Measurements from ENCODE around the gene CHAC2. TPM values are rescaled to one million over a fixed set of nuclear protein-coding genes. Genes with fewer than 3 reads are reported as not detected.

CHAC2 gene
- total and polyA plus RNA-seq, 2 of the 13 experiments (the other 11 are each of a cell fraction or from before 2014, with no cell fraction given), result 1.7 to 10.7 TPM

GRCh38 chr2:53786705-53787613 is 19.4 kb downstream of the CHAC2 start, which contains the start of the genes ASB3 and ERLEC1 (continued):
- no peak for TF ChIP-seq PCBP2 (optimal IDR thresholded peaks at IDR 0.05; ENCODE audit: low read depth, low read length, poor library complexity, severe bottlenecking)
- TF ChIP-seq LBX2 (CRISPR knock-in tag; IDR thresholded peaks at IDR 0.05; ENCODE audit: borderline replicate concordance), result peak; percentile 64
- TF ChIP-seq, protein P1, sequence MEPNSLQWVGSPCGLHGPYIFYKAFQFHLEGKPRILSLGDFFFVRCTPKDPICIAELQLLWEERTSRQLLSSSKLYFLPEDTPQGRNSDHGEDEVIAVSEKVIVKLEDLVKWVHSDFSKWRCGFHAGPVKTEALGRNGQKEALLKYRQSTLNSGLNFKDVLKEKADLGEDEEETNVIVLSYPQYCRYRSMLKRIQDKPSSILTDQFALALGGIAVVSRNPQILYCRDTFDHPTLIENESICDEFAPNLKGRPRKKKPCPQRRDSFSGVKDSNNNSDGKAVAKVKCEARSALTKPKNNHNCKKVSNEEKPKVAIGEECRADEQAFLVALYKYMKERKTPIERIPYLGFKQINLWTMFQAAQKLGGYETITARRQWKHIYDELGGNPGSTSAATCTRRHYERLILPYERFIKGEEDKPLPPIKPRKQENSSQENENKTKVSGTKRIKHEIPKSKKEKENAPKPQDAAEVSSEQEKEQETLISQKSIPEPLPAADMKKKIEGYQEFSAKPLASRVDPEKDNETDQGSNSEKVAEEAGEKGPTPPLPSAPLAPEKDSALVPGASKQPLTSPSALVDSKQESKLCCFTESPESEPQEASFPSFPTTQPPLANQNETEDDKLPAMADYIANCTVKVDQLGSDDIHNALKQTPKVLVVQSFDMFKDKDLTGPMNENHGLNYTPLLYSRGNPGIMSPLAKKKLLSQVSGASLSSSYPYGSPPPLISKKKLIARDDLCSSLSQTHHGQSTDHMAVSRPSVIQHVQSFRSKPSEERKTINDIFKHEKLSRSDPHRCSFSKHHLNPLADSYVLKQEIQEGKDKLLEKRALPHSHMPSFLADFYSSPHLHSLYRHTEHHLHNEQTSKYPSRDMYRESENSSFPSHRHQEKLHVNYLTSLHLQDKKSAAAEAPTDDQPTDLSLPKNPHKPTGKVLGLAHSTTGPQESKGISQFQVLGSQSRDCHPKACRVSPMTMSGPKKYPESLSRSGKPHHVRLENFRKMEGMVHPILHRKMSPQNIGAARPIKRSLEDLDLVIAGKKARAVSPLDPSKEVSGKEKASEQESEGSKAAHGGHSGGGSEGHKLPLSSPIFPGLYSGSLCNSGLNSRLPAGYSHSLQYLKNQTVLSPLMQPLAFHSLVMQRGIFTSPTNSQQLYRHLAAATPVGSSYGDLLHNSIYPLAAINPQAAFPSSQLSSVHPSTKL (CRISPR knock-in tag; IDR thresholded peaks at IDR 0.05), result peak; percentile 83
- peak; percentile 95 for TF ChIP-seq ZNF451 (CRISPR knock-in tag; IDR thresholded peaks at IDR 0.05)
- TF ChIP-seq FOXC1 (CRISPR knock-in tag; IDR thresholded peaks at IDR 0.05; ENCODE audit: borderline replicate concordance), result peak; percentile 98
- TF ChIP-seq, protein P2, sequence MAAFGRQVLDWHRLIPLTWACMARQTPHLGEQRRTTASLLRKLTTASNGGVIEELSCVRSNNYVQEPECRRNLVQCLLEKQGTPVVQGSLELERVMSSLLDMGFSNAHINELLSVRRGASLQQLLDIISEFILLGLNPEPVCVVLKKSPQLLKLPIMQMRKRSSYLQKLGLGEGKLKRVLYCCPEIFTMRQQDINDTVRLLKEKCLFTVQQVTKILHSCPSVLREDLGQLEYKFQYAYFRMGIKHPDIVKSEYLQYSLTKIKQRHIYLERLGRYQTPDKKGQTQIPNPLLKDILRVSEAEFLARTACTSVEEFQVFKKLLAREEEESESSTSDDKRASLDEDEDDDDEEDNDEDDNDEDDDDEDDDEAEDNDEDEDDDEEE (CRISPR knock-in tag; IDR thresholded peaks at IDR 0.05), result peak; percentile 41
- peak; percentile 80 for TF ChIP-seq CREB1 (IDR thresholded peaks at IDR 0.05)
- TF ChIP-seq CREB1 (CRISPR knock-in tag; IDR thresholded peaks at IDR 0.05), result peak; percentile 90
- no peak for TF ChIP-seq ZNF530 (CRISPR knock-in tag; IDR thresholded peaks at IDR 0.05; ENCODE audit: low read depth)
- TF ChIP-seq TCF12 (IDR thresholded peaks at IDR 0.05), result no peak
- peak; percentile 98 for TF ChIP-seq TCF12 (CRISPR knock-in tag; IDR thresholded peaks at IDR 0.05)
- TF ChIP-seq FOXJ3 (CRISPR knock-in tag; IDR thresholded peaks at IDR 0.05; ENCODE audit: borderline replicate concordance), result peak; percentile 99
- no peak for TF ChIP-seq ATF7 (IDR thresholded peaks at IDR 0.05)
- peak; percentile 55; the same call in 1 of the 2 replicates for TF ChIP-seq ATF7 (CRISPR knock-in tag; IDR thresholded peaks at IDR 0.05)
- peak; percentile 94 for TF ChIP-seq MED13 (CRISPR knock-in tag; IDR thresholded peaks at IDR 0.05)
- no peak for TF ChIP-seq ZNF207 (IDR thresholded peaks at IDR 0.05; ENCODE audit: borderline replicate concordance)
- TF ChIP-seq JUNB (CRISPR knock-in tag; IDR thresholded peaks at IDR 0.05; ENCODE audit: borderline replicate concordance), result no peak
- TF ChIP-seq MAZ (IDR thresholded peaks at IDR 0.05; ENCODE audit: borderline replicate concordance, low read depth, low read length), result peak; percentile 97
- TF ChIP-seq MAZ (CRISPR knock-in tag; IDR thresholded peaks at IDR 0.05; ENCODE audit: low read depth), result peak; percentile 99
- peak; percentile 95 for TF ChIP-seq BRF2 (CRISPR knock-in tag; IDR thresholded peaks at IDR 0.05)
- peak; percentile 70; the same call in 1 of the 2 replicates for TF ChIP-seq TGIF2 (CRISPR knock-in tag; IDR thresholded peaks at IDR 0.05)
- peak; percentile 91 for TF ChIP-seq GATAD2A (CRISPR knock-in tag; IDR thresholded peaks at IDR 0.05)
- peak; percentile 93 for TF ChIP-seq ZNF776 (CRISPR knock-in tag; IDR thresholded peaks at IDR 0.05)
- peak; percentile 38; the same call in 1 of the 2 replicates for TF ChIP-seq NFE2L1 (CRISPR knock-in tag; IDR thresholded peaks at IDR 0.05; ENCODE audit: borderline replicate concordance)
- peak; percentile 74; the same call in 1 of the 2 replicates for TF ChIP-seq ZNF598 (CRISPR knock-in tag; IDR thresholded peaks at IDR 0.05; ENCODE audit: borderline replicate concordance)
